Loucy (cell line): ENCODE results near the gene FMNL2.

Experiments used
- H2AFZ ChIP-seq: fragments of 200-600 bp; sonication (generic); 2 replicates; pipeline ENCODE4 v1.6.0; 2016; ENCODE audit warnings: antibody characterized with exemption, mild to moderate bottlenecking, low read length, moderate library complexity
- H3F3A ChIP-seq: fragments of 200-600 bp; 2 replicates; pipeline ENCODE4 v1.6.0; 2016; ENCODE audit warnings: antibody characterized with exemption, low read depth, mild to moderate bottlenecking
- H3K27me3 ChIP-seq: fragments of 200-600 bp; sonication (generic); 2 replicates; pipeline ENCODE4 v1.6.1; 2014; ENCODE audit warnings: low read length, mild to moderate bottlenecking; ENCODE audit not compliant: insufficient read depth, poor library complexity, severe bottlenecking
- H3K36me3 ChIP-seq: fragments of 200-600 bp; sonication (generic); 2 replicates; pipeline ENCODE4 v1.6.1; 2016; ENCODE audit warnings: low read length; ENCODE audit not compliant: insufficient read depth
- H3K4me1 ChIP-seq: fragments of 200-600 bp; sonication (generic); 2 replicates; pipeline ENCODE4 v1.5.1; 2014; ENCODE audit warnings: low read length, mild to moderate bottlenecking; ENCODE audit not compliant: insufficient read depth, poor library complexity, severe bottlenecking
- H3K4me2 ChIP-seq: fragments of 200-600 bp; sonication (generic); 2 replicates; pipeline ENCODE4 v1.6.0; 2014; ENCODE audit warnings: antibody characterized with exemption, low read length, low read depth, mild to moderate bottlenecking; ENCODE audit not compliant: poor library complexity, severe bottlenecking
- H3K4me3 ChIP-seq: fragments of 200-600 bp; sonication (generic); 2 replicates; pipeline ENCODE4 v1.5.1; 2014; ENCODE audit warnings: low read length, mild to moderate bottlenecking, mixed read lengths; ENCODE audit not compliant: poor library complexity, severe bottlenecking
- H3K79me2 ChIP-seq: fragments of 200-600 bp; sonication (generic); 2 replicates; pipeline ENCODE4 v1.6.1; 2014; ENCODE audit warnings: low read length; ENCODE audit not compliant: insufficient read depth
- H3K9ac ChIP-seq: fragments of 200-600 bp; sonication (generic); 2 replicates; pipeline ENCODE4 v1.6.0; 2014; ENCODE audit warnings: mild to moderate bottlenecking, low read depth, low read length, moderate library complexity; ENCODE audit not compliant: poor library complexity, severe bottlenecking
- H3K9me2 ChIP-seq: fragments of 200-600 bp; sonication (generic); replicated peaks from 2 replicates; pipeline ENCODE4 v1.6.1; 2016; ENCODE audit warnings: low read depth, low read length, mixed read lengths
- H3K9me3 ChIP-seq: fragments of 200-600 bp; sonication (generic); 2 replicates; pipeline ENCODE4 v1.6.1; 2014; ENCODE audit warnings: mild to moderate bottlenecking, antibody characterized with exemption, low read length, low read depth; ENCODE audit not compliant: insufficient read depth
- H4K20me1 ChIP-seq: fragments of 200-600 bp; sonication (generic); 2 replicates; pipeline ENCODE4 v1.6.0; 2014; ENCODE audit warnings: antibody characterized with exemption, low read length, mild to moderate bottlenecking; ENCODE audit not compliant: insufficient read depth, poor library complexity, severe bottlenecking
- EZH2phosphoT487 ChIP-seq: fragments of 200-600 bp; IDR thresholded peaks from 2 replicates; pipeline ENCODE4 v1.6.1; 2018; ENCODE audit warnings: antibody characterized with exemption, mild to moderate bottlenecking, moderate library complexity, borderline replicate concordance
- TF ChIP-seq, protein P1 (sequence below): fragments of 200-600 bp; sonication (generic); conservative IDR thresholded peaks from 2 replicates; pipeline ENCODE4 v1.5.1; 2014; ENCODE audit warnings: mild to moderate bottlenecking, antibody characterized with exemption, low read length

FMNL2 gene

GRCh38 chr2:152298754-152299153 lies 36.2 kb upstream of the FMNL2 start:
- no peaks in the 10 kb centered on the region for H3K79me2 ChIP-seq
- H3K4me3 ChIP-seq: no peak overlapping the region
- no peak overlapping the region for H2AFZ ChIP-seq
- H4K20me1 ChIP-seq: no peaks in the 10 kb centered on the region
- no peaks in the 10 kb centered on the region for H3K27me3 ChIP-seq
- no peak overlapping the region for H3K9ac ChIP-seq
- H3K9me3 ChIP-seq: no peaks in the 10 kb centered on the region
- no peak overlapping the region for H3K4me2 ChIP-seq
- H3F3A ChIP-seq: no peaks in the 10 kb centered on the region
- TF ChIP-seq EZH2phosphoT487: no peak
- TF ChIP-seq, protein P1, sequence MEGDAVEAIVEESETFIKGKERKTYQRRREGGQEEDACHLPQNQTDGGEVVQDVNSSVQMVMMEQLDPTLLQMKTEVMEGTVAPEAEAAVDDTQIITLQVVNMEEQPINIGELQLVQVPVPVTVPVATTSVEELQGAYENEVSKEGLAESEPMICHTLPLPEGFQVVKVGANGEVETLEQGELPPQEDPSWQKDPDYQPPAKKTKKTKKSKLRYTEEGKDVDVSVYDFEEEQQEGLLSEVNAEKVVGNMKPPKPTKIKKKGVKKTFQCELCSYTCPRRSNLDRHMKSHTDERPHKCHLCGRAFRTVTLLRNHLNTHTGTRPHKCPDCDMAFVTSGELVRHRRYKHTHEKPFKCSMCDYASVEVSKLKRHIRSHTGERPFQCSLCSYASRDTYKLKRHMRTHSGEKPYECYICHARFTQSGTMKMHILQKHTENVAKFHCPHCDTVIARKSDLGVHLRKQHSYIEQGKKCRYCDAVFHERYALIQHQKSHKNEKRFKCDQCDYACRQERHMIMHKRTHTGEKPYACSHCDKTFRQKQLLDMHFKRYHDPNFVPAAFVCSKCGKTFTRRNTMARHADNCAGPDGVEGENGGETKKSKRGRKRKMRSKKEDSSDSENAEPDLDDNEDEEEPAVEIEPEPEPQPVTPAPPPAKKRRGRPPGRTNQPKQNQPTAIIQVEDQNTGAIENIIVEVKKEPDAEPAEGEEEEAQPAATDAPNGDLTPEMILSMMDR: no peak
- H3K9me2 ChIP-seq: no peaks in the 10 kb centered on the region
- no peaks in the 10 kb centered on the region for H3K4me1 ChIP-seq
- H3K36me3 ChIP-seq: no peaks in the 10 kb centered on the region

DNA sequence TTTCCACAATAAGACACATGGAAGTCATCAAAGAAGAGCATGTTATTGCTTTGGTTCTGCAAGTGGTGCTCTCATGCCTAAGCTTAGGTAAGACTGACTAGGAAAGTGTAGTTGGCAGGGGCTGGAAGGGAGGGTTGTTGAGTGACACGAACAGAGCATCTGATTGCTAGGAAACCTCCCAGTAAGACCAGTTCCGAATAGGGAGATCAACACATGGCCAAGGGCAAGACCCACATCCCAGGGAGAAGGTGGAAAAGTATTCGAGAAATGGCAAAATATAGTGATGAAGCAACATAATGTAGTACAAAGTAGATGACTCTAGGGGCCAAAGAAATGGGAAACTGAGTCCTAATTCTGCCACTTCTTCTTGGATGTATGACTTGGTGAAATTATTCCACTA lies 33.8 kb upstream of the FMNL2 start:
- TF ChIP-seq, protein P1: no peak
- TF ChIP-seq EZH2phosphoT487: no peak
- no peaks in the 10 kb centered on the region for H4K20me1 ChIP-seq
- no peak overlapping the region for H3K4me2 ChIP-seq
- no peaks in the 10 kb centered on the region for H3F3A ChIP-seq
- H3K27me3 ChIP-seq: no peaks in the 10 kb centered on the region
- H3K4me3 ChIP-seq: no peak overlapping the region
- H3K9me2 ChIP-seq: no peaks in the 10 kb centered on the region
- H3K79me2 ChIP-seq: no peaks in the 10 kb centered on the region
- H3K4me1 ChIP-seq: no peaks in the 10 kb centered on the region
- H2AFZ ChIP-seq: no peak overlapping the region
- no peaks in the 10 kb centered on the region for H3K36me3 ChIP-seq
- H3K9ac ChIP-seq: no peak overlapping the region
- no peaks in the 10 kb centered on the region for H3K9me3 ChIP-seq

DNA sequence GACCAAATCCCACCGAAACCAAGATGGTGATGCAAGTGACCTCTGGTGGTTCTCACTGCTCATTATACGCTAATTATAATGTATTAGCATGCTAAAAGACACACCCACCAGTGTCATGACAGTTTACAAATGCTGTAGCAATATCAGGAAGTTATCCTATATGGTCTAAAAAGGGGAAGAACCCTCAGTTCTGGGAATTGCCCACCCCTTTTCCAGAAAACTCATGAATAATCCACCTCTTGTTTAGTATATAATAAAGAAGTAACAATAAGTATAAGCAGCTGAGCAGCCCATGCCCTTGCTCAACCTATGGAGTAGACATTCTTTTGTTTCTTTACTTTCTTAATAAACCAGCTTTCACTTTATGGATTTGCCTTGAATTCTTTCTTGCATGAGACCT lies 31.0 kb upstream of the FMNL2 start:
- no peaks in the 10 kb centered on the region for H3K4me1 ChIP-seq
- H3K9me2 ChIP-seq: no peaks in the 10 kb centered on the region
- no peaks in the 10 kb centered on the region for H3K79me2 ChIP-seq
- no peaks in the 10 kb centered on the region for H3K9me3 ChIP-seq
- no peak overlapping the region for H3K4me3 ChIP-seq
- H3K4me2 ChIP-seq: no peak overlapping the region
- no peaks in the 10 kb centered on the region for H3F3A ChIP-seq
- no peak overlapping the region for H2AFZ ChIP-seq
- H3K27me3 ChIP-seq: no peaks in the 10 kb centered on the region
- TF ChIP-seq, protein P1: no peak
- TF ChIP-seq EZH2phosphoT487: no peak
- no peak overlapping the region for H3K9ac ChIP-seq
- H4K20me1 ChIP-seq: no peaks in the 10 kb centered on the region
- no peaks in the 10 kb centered on the region for H3K36me3 ChIP-seq
